HG03108 (cell line): ENCODE results near the gene ATG2A.

ENCODE experiments used
- ATAC-seq: cut with Tn5 transposase; IDR thresholded peaks from one replicate; pipeline ENCODE4 v1.9.1; 2021; ENCODE audit warnings: moderate library complexity; ENCODE audit not compliant: unreplicated experiment

Gene ATG2A

DNA sequence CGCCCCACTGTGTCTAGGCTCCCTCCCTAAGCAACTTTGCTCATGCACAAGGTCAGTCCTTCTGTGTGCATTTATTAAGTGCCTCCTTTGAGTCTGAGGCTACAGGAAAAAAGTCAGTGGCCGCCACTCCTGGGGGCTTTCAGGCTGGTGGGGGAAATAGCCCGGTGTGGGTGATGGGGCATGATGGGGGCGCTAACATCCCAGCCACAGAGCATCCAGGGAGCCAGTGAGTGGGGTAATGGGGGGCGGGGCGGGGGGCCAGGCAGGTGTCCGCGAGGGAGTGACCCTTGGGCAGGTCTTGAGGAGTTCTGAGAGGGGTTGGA is 28.6 kb downstream of the ATG2A start:
- no peak for ATAC-seq

DNA sequence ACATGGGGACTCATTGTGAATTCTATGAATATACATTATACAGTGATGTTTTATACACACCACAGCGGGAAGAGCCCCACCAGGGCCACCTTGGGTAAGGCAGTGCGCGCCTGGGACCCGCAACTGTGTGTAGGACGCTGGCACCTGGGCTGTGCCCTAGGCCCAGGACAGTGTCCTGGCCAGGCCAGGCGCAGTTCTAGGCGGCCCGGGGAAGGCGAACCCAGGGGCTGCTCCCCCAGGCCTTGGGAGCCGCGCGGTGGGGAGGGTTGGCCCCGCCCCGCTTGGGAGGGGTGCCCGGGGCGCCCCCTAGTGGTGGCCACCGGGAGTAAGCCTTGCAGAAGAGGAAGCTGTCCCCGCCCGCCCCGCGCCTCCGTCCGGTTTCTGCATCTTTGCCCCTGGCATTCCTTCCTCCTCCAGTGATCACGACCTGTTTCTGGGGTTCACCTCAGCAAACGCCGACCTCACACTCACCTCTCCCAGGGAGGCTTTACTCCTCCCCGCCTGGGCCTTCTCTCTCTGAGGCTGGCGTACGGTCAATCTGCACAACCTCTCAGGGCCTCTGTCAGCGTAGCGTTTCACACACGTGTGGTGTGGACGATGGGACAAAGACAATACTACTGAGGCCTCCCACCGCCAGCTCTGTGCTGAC is 29.1 kb downstream of the ATG2A start:
- ATAC-seq = peak; percentile 70

DNA sequence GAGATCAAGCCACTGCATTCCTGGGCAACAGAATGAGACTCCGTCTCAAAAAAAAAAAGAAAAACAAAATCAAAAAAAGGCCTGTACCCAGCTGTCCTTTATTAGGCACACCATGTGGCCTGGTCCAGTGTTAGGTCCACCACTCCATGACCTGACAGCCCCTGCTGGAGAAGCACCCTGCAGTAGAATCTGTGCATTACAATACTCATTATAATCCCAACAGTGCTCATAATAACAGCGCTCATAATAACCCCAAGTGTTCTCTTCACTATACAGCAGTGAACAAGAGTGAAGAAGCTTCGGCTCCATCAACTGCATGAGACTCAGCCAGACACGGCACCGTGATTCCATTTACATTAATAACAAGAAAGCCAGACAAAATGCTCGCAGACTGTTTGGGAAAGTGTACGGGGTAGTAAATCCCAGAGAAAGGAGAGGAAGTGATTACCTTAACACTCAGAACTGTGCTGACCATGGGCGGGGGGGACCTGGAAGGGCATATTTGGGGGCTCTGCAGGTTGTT is 29.7 kb downstream of the ATG2A start:
- ATAC-seq = no peak

DNA sequence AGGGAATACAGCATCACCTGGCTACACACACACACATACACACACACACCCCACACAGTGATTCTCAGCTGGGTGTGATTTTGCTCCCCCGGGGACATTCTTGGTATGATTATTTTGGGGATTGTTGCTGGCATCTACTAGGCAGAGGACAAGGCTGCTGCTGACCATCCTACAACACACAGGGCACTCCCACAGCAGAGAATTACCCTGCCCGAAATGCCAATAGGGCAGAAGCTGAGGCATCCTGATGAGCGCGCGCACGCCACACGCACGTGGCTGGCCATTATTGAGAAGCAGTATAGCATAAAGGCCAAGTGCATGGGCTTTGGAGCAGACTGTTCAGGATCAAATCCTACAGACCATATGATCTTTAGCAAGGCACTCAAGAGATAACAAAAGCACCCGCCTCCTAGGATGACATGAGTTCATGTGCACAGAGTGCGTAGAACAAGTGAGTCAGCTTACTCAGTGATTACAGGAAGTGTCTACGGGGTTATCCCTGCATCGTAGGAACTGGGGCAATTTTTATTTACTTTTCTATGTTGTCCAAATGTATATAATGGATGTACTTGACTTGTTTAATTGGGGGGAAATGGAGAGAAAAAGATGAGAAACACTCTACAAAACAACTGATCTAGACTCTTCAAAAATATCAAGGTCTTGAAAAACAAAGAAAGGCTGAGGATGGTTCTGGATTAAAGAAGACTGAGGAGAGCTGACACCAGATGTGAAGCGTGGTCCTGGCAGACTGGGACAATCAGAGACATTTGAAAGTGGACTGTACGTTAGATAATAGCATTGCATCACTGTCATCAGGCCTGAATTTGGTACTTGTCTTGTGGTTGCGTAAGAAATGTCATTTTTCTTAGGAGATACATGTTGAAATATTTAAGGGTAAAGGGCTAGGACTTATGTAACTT is 31.4 kb downstream of the ATG2A start:
- ATAC-seq = no peak

DNA sequence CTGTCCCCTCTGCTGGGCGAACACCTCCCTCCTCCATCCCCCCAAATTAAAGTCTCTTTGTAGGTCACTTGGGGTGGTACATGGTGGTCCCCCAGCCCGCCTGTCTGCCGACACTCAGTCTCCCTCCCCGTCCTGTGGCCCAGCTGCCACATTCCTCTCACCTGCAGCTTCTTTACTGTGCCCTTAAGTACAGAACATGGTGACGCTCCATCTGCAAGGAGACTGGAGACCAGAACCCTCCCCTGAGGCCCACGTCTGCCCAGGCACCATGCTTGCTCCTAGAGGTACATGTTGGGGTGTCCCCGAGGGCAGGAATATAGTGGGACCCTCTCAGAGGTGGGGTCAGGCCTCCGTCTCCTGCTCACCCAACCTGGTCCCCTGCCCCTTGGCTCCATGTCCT is 33.0 kb downstream of the ATG2A start:
- no peak for ATAC-seq

DNA sequence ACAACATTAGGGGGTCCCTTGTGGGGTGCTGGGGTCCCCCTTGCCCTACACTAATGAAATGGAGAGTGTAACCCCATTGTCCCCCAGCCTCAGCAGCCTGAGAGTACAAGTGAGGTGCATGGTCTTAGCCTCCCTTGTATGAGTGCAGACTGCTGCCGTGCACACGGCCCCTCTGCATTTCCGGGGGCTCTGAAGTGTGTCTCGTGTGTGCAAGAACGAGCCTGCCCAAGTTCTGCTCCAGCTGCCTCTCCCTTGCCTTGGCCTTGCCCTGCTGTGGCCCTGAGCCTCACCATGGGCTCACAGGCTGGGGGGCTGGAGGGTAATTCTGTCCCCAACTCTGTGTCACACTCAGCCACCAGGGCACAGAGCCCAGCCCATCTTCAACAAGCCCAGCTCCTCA is 33.4 kb downstream of the ATG2A start:
- ATAC-seq = no peak

DNA sequence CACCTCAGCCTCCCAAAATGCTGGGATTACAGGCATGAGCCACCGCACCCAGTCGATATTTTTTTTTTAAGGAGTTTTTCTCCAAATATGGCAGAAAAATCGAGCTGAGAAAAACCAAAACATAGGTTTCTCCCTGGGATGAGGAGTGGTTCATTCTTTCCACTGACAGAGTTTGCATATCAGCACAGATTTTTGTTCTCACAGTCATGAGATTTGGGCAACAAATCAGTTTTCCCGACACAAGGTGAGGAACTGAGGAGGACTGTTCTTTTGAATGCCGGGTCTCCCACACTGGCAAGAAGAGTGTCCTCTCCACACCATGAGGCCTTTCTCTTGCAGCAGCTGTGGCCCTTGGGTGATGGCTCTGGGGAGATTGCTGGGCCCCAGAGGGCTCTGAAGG is 34.8 kb downstream of the ATG2A start:
- ATAC-seq = no peak

DNA sequence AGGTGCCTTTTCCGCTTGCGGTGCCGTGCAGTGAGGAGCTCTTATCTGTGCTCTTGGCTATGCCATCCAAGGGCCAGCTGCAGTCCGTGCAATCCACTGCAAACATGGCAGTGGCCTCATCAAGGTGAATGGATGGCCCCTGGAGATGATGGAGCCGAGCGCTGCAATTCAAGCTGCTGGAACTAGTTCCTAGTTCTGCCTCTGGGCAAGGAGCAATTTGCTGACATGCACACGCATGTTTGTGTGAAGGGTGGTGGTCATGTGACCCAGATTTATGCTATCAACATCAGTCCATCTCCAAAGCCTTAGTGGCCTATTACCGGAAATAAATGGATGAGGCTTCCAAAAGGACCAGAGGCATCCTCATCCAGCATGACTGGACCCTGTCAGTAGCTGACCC is 35.5 kb downstream of the ATG2A start:
- ATAC-seq = no peak

DNA sequence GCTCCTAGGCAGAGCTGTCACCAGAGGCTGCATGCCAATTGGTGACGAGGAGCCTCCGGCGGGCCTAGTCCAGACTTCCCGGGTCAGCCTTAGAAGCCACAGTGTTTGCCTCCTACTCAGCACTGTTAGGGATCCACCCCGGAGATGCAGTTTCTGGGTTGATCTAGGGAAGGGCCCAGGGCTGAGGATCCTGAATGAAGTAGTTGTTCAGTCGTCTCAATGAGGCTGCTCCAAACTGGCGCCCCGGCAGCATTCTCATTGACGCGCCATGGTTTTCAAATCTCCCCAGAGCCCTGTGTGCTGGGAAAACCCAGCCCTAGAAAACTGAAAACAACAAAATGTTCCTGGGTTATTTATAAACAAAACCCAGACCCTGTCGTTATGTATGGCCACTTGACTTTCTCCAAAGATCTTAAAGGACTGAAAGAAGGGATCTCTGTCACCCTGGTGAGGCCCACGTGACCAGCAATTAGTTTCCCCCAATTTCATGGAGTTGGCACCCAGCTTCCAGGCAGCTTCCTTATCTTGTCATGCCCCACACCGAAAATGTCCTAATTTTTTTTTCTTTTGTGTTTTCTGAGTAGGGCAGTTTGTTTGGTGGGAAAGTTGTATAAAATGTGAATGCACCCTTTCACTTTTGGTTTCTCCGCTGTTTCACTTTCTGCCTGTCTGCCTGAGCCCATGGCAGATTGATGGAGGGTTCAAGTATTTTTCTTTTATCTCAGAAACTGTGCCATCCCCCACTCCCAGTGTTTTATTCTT is 36.6 kb downstream of the ATG2A start:
- no peak for ATAC-seq

DNA sequence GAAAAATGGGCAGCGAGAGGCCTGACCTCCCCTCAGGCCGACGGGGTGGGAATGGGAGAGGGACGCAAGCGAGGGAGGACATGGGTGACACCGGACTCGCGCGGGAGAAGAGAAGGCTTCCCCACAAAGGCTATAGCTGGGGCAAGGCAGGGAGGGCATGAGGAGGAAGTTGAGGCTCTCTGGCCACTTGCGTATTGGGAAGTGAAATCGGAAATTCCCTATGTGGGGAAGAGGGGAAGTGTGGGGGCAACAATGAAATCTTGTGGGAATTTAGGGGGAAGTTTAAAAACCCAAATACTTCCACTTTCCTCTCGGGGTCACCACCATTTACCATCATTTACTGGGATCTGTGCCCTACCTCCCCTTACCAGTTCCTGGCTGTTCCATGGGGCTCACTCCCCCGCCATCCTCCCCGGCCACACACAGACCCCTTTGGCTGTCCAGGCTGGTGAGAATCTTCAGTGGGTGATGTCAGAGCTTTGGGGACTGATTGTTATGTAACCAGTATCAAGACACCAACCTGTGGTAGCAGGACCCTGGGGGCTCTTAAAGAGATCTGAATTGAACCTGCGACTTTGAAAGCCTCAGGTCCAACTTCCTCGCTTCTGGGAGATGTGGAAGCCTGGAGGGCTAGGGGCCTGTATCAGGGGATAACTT is 37.6 kb downstream of the ATG2A start:
- no peak for ATAC-seq

DNA sequence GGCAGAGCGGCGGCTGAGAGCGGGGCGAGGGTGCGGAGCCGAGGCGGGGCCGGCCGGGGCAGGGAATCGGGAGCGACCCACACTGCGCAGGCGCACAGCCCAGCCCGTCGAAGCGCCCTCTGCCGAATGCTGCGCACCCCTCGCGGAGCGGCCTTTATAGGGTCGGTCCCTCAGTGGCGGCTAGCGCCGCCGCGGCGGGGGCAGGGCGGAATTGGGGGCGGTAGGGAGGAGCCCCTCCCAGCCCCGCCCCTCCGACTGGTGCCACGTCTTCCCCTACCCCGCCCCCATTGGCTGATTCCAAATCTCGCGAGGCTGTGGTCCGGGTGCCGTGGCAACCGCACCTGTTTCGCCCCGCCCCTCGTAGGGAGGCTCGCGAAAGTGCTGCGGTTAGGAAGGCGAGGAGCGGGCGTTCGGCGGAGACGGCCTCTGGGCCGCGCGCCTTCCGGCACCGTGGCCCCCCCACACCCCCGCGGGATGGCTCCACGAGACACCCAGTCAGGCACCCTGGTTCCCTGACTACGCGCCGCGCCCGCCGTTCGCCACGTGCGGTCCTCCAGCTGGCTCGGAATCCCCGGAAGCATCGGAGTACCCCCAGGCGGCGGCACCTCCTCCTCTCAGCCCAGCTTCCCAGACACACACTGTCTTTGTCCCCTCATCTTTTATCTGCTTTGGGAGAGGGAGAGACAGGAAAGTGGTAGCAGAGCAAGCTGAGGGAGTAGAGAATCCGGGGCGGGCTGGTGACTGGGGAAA is 38.3 kb downstream of the ATG2A start, which contains the start of gene EHD1:
Gene EHD1, minus strand, starts transcription at position 128 of the 750 bp plus-strand sequence. CDS start 157 bp downstream, outside the sequence.
- peak; percentile 58 for ATAC-seq

DNA sequence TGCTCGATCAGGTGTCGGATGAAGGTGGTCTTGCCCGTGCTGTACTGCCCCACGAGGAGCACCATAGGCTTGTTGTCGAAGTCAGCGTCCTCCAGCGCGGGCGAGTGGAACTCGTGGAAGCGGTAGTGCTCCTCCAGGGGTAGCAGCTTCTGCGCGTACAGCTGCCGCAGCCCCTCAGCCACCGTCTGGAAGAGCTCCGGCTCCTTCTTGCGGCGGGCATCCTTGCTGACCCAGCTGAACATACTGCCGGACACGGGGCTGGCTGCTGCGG is 38.9 kb downstream of the ATG2A start:
- no peak for ATAC-seq

DNA sequence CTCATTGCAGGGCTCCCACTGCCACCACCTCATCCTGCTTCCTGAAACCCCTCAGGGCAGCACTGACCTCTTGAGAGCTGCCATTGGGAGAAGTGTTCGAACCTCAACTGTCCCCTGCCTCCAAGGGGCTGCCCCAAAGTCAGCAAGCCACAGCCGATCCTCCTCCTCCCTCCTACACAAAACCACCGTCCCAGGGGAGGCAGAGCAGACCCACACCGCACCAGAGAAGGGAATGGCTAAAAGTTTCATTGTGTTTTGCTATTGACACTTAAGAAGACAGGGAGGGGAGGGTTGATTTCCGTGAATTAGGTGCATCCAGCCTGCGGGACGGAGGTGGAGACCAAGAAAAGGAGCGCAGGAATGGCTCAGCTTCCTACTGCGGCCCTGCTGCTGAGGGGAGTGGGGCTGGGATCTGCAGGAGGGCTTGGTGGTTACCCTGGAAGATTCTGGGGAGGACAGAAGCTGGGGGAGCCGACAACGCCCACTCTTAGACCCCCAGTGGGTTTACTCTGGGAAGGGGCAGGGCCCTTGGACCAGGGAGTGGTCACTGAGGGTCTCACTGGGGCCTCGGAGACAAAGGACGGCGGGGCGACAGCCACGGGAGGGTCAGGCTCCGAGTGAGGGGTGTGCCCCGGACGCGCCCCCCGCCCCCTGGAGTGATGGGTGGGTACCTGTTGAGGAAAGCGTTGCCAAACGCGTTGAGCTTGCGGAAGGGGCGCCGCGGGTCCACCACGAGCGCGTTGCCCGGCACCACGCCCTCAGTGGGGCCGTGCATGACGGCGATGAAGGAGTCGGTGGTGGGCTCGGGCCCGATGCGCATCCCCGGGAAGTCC is 39.4 kb downstream of the ATG2A start:
- ATAC-seq = peak; percentile 1

DNA sequence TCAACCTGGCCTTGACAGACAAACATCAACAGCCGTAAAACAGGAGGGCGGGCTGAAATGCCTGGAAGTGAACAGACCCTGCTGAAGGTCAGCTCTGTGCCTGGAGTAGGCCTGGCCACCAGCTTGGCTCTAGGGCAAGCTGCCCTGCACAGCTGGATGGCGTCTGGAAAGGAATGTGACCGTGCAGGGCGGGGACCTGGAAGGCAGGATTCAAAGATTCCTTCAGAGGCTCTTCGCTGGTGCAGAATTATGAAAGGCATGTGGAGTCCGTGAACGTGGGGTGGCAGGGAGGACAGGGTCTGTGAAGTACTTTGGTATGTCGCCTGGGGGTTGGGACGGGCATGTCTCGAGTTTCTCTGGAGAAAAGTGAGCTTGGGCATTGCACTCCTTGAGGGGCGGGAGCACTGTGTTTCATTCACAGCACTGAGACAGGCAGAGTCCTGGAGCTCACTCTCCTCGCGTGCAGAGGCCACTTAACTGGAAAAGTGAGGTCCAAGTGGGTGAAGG is 40.1 kb downstream of the ATG2A start:
- ATAC-seq = no peak

DNA sequence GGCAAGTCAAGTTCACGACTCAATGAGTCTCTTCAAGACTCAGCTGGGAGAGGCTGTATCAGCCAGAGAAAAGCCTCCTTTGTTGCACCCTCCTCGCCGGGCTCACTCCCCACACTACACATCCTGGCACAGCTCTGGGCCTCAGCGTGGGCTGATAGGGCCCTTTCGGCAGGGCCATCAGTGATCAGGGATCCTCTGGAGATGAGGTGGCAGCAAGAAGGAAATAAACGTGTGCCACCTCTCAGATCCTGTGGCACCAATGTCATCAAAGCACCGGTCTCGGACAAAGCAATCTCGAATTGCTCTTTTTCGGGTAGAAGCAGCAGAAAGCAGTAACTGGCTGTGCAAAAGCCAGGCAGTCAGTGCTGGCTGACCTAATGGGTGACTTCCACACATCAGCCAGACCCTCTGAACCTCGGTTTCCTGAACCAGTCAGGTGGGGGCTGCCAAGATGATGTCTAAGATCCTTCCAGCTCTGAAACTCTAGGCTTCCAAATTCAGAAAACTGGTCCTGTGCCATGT is 40.7 kb downstream of the ATG2A start:
- ATAC-seq = no peak

DNA sequence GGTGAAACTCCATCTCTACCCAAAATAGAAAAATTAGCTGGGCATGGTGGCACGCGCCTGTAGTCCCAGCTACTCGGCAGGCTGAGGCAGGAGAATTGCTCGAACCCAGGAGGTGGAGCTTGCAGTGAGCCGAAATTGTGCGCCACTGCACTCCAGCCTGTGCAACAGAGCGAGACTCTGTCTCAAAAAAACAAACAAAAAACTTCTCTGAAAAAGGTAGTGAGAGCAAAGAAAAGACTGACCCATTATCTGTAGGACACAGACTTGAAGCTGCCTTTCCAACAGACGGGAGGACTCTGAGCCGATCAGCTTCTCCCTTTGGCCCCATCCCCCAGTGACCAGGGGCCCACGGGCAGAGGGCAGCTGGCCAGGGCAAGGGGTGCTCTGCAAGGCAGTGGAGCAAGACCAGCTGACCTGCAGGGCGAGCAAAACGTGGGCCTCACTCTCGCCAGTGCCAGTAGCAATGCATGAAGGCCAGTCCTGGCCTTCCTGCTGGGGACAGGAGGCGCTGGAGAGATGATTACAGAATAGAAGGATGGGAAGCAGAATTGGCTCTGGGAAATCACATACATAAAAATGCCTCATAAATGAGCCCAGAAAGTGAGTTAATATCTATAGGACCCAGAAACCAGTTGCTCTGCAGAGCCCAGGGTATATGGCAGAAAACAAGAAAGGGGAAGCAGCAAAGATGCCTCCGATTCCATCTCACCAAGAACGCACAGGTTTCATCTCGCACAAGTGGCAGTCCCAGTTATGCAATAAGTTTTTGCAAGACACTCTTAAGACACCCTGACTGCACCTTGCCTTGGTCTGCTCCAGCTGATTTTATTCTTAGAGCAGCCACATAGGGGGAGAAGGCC is 41.4 kb downstream of the ATG2A start:
- no peak for ATAC-seq

DNA sequence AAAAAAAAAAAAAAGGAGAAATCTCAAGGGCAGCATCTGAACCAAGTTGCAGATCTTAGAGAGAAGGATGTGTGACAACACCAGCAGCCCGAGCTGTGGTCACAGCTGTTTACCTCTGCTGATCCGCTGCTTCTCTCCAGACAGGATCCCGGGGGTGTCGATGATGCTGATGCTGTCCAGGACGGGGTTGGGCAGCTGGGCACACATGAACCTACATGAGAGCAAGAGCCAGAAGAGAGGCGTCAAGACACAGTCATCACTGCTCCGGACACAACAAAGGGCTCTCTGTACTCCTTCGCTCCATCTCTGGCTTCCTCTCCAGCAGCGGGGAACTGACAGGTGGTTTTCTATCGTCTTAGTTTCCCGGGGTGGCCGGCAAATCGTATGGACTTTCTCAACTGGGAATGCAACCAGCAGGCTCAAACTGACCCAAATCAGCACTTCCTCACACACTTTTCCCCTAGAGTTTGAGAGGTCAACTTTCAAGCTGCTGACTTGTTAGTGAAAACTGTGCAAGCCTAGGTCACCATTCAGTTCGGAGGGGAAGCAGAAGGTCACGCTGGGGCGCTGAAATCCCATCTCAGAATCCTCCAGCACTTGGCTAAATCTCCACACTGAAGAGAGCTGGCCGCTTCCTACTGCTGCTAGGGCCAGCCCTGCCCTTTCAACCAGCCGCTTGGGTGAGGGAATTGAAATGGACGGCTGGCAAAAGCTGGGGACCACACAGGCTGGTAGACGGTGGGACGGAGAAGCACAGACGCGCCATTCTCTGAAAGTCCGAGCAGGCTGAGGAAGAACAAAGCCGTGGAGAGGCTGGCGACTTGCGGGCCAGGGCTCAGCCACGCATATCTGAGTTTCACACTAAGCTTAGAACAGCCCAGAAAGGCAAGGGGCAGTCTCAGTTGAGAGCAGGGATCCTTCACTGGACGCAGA is 42.4 kb downstream of the ATG2A start:
- ATAC-seq = no peak
